TTC549 (cell line): Measurements from ENCODE around the gene TRMT5.

Experiments
- FAIRE-seq: peaks from 2 replicates; lab custom pipeline; 2012; peaks lifted over from hg19 to GRCh38; lab: Jason Lieb, UNC

TRMT5 gene

DNA sequence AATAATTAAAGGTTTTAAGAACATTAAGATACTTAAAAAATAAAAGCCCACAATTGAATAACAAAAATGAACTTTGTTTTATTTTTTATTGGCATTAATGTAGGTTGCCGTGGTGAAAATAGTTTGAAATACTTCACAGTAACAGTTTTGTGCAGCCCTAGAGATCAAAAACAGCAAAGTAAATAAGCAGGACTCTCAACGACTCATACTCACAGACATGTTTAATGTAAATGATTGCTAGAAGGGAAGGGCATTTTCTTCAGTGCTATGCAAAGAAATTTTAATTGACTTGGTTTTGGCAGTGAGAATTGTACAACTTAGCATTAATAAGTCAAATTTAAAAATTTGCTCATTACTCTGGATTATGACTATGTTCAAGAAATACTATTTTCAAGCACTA is 16.0 kb downstream of the TRMT5 start:
- FAIRE-seq = no peak

DNA sequence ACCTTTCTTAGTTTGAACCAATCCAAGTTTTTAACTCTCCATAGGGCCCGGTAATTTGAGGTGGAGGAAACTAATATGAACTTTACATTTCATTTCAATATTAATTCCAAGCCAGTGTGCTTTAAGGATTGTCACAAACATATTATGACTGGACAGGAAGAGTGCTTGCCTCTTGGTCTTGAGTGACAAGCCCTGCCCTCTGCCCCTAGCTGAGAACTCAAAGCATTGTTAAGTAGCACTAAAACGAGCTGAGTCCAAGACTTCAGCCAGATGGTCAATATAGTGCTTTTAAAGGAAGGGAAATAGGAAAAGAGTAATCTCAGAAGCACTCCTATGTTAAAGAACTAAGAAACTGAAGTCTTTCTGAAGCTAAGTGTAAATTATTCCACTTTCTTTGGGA is 17.1 kb downstream of the TRMT5 start:
- FAIRE-seq = no peak

DNA sequence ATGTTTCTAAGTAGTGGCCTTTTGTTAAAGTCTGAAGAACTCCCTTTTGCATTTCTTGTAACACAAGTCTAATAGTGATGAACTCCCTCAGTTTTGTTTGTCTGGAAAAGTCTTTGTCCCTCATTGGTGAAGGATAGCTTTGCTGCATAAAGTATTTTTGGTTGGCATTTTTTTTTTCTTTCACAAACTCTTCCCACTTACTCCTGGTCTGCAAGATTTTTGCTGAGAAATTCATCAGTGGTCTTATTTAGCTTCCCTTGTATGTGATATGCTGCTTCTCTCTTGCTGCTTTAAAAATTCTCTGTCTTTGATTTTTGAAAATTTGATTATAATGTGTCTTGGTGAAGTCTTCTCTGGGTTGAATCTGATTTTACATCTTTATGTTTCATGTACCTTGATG is 22.7 kb downstream of the TRMT5 start:
- FAIRE-seq = no peak

DNA sequence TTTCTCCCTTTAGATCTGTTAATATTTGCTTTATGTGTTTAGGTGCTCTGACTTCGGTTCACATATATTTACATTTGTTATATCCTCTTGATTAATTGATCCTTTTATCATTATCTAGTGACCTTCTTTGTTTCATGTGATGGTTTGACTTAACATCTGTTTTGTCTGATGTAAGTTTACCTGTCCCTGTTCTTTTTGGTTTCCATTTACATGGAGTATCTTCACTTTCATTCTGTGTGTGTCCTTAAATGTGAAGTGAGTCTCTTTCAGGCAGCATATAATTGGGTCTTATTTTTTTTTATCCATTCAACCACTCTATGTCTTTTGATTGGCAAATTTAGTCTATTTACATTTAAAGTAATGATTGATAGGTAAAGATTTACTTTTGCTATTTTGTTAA is 24.2 kb downstream of the TRMT5 start:
- no peak for FAIRE-seq

DNA sequence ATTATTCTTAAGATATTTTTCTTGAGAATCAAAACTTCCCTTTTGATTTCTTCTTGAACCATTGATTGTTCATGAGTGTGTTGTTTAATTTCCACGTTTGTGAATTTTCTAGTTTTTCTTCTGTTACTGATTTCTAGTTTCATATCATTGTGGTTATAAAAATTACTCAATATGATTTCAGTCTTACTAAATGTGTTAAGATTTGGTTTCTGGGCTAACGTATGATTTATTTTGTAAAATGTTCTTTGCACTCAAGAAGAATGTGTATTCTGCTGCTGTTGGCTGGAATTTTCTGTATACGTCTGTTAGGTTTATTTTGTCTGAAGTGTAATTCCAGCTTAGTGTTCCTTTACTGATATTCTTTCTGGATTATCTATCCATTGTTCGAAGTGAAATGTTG is 24.7 kb downstream of the TRMT5 start:
- no peak for FAIRE-seq

DNA sequence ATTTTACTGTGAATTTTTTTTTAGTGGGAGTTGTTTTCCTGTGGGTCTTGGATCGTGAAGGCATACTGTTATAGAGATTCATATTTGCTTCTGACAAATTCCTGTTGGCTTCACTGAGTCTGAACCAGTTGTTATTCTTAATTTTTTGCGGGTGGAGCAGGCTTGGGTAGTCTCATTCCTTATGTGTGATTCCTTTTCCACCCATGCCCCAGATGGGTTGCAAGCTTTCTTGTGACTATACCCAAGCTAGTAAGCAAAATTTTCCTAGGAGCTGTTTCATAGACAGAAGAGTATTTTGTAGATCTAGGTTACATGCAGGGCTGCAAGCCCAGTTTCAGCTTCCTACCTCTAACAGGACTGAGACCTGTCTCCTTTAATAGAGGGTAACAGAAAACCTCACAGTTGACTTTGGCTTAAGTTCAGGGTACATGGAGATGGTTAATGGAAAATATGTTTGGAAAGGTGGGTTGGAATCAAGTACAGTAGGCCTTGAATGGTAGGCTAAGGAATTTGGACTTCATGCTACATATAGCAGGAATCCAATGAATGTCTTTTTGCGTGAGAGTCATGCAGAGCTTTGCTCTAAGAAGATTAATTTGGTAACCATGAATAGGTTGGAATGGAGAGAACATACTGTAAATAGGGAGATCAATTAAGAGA is 29.0 kb downstream of the TRMT5 start:
- no peak for FAIRE-seq

DNA sequence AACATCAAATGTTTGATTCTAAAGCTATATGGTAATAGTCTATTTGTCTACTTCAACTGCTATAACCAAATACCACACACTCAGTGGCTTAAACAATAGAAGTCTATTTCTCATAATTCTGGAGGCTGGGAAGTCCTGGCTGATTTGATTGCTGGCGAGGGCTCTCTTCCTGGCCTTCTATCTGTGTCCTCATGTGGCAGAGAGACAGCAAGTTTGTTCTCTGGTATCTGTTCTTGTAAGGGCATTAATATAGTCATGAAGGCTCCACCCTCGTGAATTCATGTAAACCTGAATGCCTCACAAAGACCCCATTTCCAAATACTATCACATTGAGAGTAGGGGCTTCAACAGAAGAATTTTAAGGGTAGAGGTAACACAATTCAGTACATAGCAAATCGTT is 34.1 kb downstream of the TRMT5 start:
- no peak for FAIRE-seq

DNA sequence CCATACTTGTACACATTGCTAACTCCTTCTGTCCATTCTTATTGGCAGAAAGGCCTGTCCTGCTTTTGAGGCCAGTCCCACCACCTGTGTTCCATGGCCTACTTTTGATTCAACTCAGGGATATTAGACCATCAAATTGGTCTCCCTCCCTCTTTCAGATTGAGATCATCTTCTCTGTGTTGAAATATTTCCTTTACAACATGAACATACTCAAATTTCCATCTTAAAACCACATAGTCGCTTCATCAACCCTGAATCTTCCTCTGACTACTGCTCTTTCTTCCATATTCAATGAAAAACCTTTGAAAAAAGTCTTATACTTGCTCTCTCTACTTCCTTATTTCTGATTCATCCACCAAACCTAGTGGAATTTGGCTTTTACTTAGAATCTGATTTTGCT is 34.9 kb downstream of the TRMT5 start:
- FAIRE-seq = no peak

DNA sequence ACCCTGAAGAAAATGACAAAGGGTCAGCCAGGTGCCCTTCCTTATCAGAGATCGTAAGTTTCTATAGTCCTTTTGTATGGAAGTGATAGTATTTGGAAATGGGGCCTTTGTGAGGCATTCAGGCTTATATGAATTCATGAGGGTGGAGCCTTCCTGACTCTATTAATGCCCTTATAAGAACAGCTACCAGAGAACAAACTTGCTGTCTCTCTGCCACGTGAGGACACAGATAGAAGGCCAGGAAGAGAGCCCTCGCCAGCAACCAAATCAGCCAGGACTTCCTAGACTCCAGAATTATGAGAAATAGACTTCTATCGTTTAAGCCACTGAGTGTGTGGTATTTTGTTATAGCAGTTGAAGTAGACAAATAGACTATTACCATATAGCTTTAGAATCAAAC is 36.7 kb downstream of the TRMT5 start:
- no peak for FAIRE-seq

DNA sequence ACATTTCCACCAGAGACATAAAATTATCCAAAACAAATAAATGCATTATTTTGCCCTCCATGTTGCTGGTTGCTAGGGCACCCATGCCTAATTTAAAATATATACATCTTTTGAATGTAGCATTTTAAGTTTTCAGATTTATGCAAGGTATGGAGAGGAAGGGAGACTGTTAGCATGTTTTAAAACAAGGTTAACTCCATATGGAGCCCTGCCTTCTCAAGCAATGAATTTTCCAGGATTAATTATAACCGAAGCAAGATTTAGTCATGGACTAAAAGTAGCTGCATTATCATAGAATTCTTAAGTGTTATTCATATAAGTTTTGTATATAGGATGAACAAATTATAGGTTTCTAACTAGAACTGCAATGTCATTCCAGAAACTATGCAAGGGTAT is 37.2 kb downstream of the TRMT5 start:
- no peak for FAIRE-seq

DNA sequence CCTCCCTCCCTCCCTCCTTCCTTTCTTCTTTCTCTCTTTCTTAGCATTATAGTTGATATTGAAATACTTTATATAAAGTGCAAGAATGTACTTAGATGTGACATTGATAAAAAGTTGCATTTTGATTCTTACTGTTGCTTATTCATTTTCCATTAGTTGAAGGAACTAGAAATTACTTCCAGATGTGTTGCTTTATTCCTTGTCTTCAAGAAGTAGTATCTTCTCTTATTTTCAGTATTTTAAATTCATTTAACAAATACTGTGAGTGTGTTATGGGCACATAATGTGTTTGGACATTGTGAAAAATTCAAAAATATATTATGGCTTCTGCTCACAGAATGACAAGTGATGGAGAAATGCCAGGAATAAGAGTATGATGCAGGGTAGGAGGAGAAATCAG is 45.6 kb downstream of the TRMT5 start:
- no peak for FAIRE-seq

DNA sequence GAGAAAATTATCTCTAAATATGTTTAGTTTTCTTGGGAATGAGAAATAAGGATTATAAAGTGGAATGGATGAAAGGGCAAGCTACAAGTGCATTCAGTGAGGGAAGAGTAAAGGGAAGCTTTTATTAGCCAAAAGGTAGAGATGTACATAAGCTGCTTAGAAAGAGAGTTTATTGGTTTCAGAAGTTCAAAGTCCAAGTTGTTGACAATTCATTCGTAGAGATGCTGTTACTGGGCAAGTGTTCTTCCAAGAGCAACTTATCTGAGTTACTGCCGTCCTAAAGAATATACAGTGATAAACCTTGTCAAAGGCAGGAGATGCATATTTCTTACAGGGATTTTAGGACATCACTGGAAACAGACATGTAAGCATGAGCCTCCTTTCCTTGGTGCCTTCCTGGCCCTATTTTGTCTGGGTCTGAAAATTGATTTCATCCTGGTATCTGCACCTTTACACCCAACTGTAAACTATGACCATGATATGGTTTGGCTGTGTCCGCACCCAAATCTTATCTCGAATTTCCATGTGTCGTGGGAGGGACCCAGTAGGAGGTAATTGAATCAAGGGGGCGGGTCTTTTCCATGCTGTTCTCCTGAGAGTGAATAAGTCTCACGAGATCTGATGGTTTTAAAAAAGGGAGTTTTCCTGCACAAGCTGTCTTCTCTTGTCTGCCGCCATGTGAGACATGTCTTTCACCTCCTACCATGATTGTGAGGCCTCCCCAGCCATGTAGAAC is 46.8 kb downstream of the TRMT5 start:
- FAIRE-seq = no peak

DNA sequence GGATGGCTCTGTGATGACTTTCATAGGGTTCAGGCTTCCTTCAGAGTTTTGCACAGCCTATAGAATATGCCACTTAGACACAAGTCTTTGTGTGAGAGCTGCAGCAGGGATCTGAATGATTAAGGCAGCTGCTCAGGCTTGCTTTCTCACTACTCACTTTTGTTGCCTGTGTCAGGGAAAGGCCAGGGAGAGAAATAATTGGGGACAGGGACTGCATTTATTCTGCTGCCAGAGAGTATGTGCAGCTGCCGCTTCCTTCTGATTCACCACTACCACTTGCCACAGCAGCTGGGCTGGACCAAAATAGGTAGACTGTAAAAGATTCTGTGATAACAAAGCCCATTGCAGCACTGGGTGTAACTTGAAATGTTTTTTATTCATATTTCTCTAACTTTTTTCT is 49.7 kb downstream of the TRMT5 start:
- FAIRE-seq = no peak

DNA sequence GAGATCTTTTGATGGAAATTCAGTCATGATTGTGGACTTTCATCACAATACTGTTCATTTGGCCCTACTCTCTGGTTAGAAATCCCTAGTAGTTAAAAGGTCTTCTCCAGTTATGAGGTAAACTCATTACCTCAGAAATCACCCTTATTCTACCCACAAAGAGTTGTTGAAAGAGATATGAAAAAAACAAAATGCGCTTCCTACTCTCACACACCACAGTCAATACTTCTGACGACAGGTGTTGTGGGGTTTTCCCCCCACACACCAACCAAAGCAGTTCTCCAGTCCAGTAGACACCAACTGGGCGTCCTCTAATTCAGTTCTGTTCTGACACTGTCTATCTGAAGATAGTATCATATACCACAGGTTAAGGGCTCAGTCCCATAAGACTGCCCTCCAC is 54.9 kb downstream of the TRMT5 start:
- FAIRE-seq = no peak

DNA sequence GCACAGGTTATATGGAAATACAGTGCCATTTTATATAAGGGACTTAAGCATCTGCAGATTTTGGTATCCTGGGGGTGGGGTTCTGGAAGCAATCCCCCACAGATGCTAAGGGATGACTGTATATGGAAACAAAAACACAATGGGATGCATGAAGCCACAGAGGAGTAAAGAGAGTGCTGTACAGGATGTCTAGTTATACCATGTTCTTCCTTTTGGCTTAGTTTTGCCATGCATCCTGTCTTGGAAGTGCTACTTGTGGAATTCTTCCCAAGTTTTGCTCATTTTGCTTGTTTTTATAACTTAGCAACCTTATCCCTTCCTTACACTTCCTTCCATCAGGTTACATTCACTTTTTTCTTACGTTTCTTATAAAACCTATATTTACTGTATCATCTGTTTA is 55.6 kb downstream of the TRMT5 start:
- no peak for FAIRE-seq

DNA sequence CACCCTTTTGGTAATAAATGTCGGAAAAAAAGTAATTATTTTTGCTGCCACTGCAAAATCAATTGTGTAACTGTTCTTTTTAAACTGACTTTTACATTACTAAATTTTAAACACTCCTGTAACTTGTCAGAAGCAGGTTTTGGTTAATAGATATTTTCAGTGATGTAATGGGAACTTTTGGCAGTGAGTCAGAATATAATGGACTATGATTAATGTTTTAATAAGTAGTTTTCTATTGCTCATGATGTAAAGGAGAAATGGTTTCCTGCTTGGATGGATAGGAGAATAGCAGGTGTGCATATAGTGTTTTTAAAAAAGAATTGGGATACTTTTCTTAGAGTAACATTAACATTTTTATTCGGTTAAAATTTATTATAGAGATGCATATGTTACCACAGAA is 58.8 kb downstream of the TRMT5 start:
- no peak for FAIRE-seq
